Loucy (cell line): ENCODE data around the gene CXCL10.

Source experiments
- H2AFZ ChIP-seq: fragments of 200-600 bp; sonication (generic); 2 replicates; pipeline ENCODE4 v1.6.0; 2016; ENCODE audit warnings: antibody characterized with exemption, mild to moderate bottlenecking, low read length, moderate library complexity
- H3F3A ChIP-seq: fragments of 200-600 bp; 2 replicates; pipeline ENCODE4 v1.6.0; 2016; ENCODE audit warnings: antibody characterized with exemption, low read depth, mild to moderate bottlenecking
- H3K27me3 ChIP-seq: fragments of 200-600 bp; sonication (generic); 2 replicates; pipeline ENCODE4 v1.6.1; 2014; ENCODE audit warnings: low read length, mild to moderate bottlenecking; ENCODE audit not compliant: insufficient read depth, poor library complexity, severe bottlenecking
- H3K36me3 ChIP-seq: fragments of 200-600 bp; sonication (generic); 2 replicates; pipeline ENCODE4 v1.6.1; 2016; ENCODE audit warnings: low read length; ENCODE audit not compliant: insufficient read depth
- H3K4me1 ChIP-seq: fragments of 200-600 bp; sonication (generic); 2 replicates; pipeline ENCODE4 v1.5.1; 2014; ENCODE audit warnings: low read length, mild to moderate bottlenecking; ENCODE audit not compliant: insufficient read depth, poor library complexity, severe bottlenecking
- H3K4me2 ChIP-seq: fragments of 200-600 bp; sonication (generic); 2 replicates; pipeline ENCODE4 v1.6.0; 2014; ENCODE audit warnings: antibody characterized with exemption, low read length, low read depth, mild to moderate bottlenecking; ENCODE audit not compliant: poor library complexity, severe bottlenecking
- H3K4me3 ChIP-seq: fragments of 200-600 bp; sonication (generic); 2 replicates; pipeline ENCODE4 v1.5.1; 2014; ENCODE audit warnings: low read length, mild to moderate bottlenecking, mixed read lengths; ENCODE audit not compliant: poor library complexity, severe bottlenecking
- H3K79me2 ChIP-seq: fragments of 200-600 bp; sonication (generic); 2 replicates; pipeline ENCODE4 v1.6.1; 2014; ENCODE audit warnings: low read length; ENCODE audit not compliant: insufficient read depth
- H3K9ac ChIP-seq: fragments of 200-600 bp; sonication (generic); 2 replicates; pipeline ENCODE4 v1.6.0; 2014; ENCODE audit warnings: mild to moderate bottlenecking, low read depth, low read length, moderate library complexity; ENCODE audit not compliant: poor library complexity, severe bottlenecking
- H3K9me2 ChIP-seq: fragments of 200-600 bp; sonication (generic); replicated peaks from 2 replicates; pipeline ENCODE4 v1.6.1; 2016; ENCODE audit warnings: low read depth, low read length, mixed read lengths
- H3K9me3 ChIP-seq: fragments of 200-600 bp; sonication (generic); 2 replicates; pipeline ENCODE4 v1.6.1; 2014; ENCODE audit warnings: mild to moderate bottlenecking, antibody characterized with exemption, low read length, low read depth; ENCODE audit not compliant: insufficient read depth
- H4K20me1 ChIP-seq: fragments of 200-600 bp; sonication (generic); 2 replicates; pipeline ENCODE4 v1.6.0; 2014; ENCODE audit warnings: antibody characterized with exemption, low read length, mild to moderate bottlenecking; ENCODE audit not compliant: insufficient read depth, poor library complexity, severe bottlenecking
- EZH2phosphoT487 ChIP-seq: fragments of 200-600 bp; IDR thresholded peaks from 2 replicates; pipeline ENCODE4 v1.6.1; 2018; ENCODE audit warnings: antibody characterized with exemption, mild to moderate bottlenecking, moderate library complexity, borderline replicate concordance
- TF ChIP-seq, protein P1 (sequence below): fragments of 200-600 bp; sonication (generic); conservative IDR thresholded peaks from 2 replicates; pipeline ENCODE4 v1.5.1; 2014; ENCODE audit warnings: mild to moderate bottlenecking, antibody characterized with exemption, low read length

Gene CXCL10

GRCh38 chr4:76009311-76009710 lies 14.0 kb downstream of the CXCL10 start:
- H3K79me2 ChIP-seq, result no peaks in the 10 kb centered on the region
- no peak overlapping the region for H3K4me3 ChIP-seq
- no peak overlapping the region for H3K9ac ChIP-seq
- TF ChIP-seq, protein P1, sequence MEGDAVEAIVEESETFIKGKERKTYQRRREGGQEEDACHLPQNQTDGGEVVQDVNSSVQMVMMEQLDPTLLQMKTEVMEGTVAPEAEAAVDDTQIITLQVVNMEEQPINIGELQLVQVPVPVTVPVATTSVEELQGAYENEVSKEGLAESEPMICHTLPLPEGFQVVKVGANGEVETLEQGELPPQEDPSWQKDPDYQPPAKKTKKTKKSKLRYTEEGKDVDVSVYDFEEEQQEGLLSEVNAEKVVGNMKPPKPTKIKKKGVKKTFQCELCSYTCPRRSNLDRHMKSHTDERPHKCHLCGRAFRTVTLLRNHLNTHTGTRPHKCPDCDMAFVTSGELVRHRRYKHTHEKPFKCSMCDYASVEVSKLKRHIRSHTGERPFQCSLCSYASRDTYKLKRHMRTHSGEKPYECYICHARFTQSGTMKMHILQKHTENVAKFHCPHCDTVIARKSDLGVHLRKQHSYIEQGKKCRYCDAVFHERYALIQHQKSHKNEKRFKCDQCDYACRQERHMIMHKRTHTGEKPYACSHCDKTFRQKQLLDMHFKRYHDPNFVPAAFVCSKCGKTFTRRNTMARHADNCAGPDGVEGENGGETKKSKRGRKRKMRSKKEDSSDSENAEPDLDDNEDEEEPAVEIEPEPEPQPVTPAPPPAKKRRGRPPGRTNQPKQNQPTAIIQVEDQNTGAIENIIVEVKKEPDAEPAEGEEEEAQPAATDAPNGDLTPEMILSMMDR, result no peak
- no peak for TF ChIP-seq EZH2phosphoT487
- no peak overlapping the region for H2AFZ ChIP-seq
- H3K36me3 ChIP-seq, result no peaks in the 10 kb centered on the region
- H3F3A ChIP-seq, result no peaks in the 10 kb centered on the region
- no peaks in the 10 kb centered on the region for H3K9me3 ChIP-seq
- H3K9me2 ChIP-seq, result no peaks in the 10 kb centered on the region
- H3K27me3 ChIP-seq, result no peaks in the 10 kb centered on the region
- H4K20me1 ChIP-seq, result no peaks in the 10 kb centered on the region
- H3K4me1 ChIP-seq, result no peaks in the 10 kb centered on the region
- no peak overlapping the region for H3K4me2 ChIP-seq

- H3K4me1 ChIP-seq, result no peaks in the 10 kb centered on the region
- no peaks in the 10 kb centered on the region for H3F3A ChIP-seq
- H3K36me3 ChIP-seq, result no peaks in the 10 kb centered on the region
- no peaks in the 10 kb centered on the region for H3K9me3 ChIP-seq
- no peaks in the 10 kb centered on the region for H3K27me3 ChIP-seq
- no peak within 1 kb of the TSS for H2AFZ ChIP-seq
- no peak within 1 kb of the TSS for H3K9ac ChIP-seq
- H3K79me2 ChIP-seq, result no peaks in the 10 kb centered on the region
- no peaks in the 10 kb centered on the region for H4K20me1 ChIP-seq
- H3K9me2 ChIP-seq, result no peaks in the 10 kb centered on the region
- no peak within 1 kb of the TSS for H3K4me2 ChIP-seq
- TF ChIP-seq, protein P1, result no peak
- no peak for TF ChIP-seq EZH2phosphoT487
- H3K4me3 ChIP-seq, result no peak within 1 kb of the TSS
Observed at GRCh38 chr4:76007089-76007862, 16.0 kb downstream of the CXCL10 start, which contains the start of gene CXCL9. Gene CXCL9 (minus strand): TSS chr4:76007509. CDS start chr4:76007449, 60 bp downstream.

GRCh38 chr4:76003620-76004019 lies 19.7 kb downstream of the CXCL10 start:
- TF ChIP-seq, protein P1, result no peak
- TF ChIP-seq EZH2phosphoT487, result no peak
- H3K9me3 ChIP-seq, result no peaks in the 10 kb centered on the region
- no peaks in the 10 kb centered on the region for H3F3A ChIP-seq
- H3K79me2 ChIP-seq, result no peaks in the 10 kb centered on the region
- H3K9me2 ChIP-seq, result no peaks in the 10 kb centered on the region
- H3K27me3 ChIP-seq, result no peaks in the 10 kb centered on the region
- no peak overlapping the region for H3K9ac ChIP-seq
- no peaks in the 10 kb centered on the region for H3K4me1 ChIP-seq
- H4K20me1 ChIP-seq, result no peaks in the 10 kb centered on the region
- no peak overlapping the region for H3K4me2 ChIP-seq
- H2AFZ ChIP-seq, result no peak overlapping the region
- H3K4me3 ChIP-seq, result no peak overlapping the region
- no peaks in the 10 kb centered on the region for H3K36me3 ChIP-seq
